ENCODE data around the gene GAB4. TPM values are rescaled to one million over a fixed set of nuclear protein-coding genes. Genes with fewer than 3 reads are reported as not detected.

The GAB4 gene
- total and polyA plus RNA-seq, 2 of the 8 experiments (the other 6 are each of a cell fraction or from before 2014, with no cell fraction given) = 0.03 to 0.17 TPM

DNA sequence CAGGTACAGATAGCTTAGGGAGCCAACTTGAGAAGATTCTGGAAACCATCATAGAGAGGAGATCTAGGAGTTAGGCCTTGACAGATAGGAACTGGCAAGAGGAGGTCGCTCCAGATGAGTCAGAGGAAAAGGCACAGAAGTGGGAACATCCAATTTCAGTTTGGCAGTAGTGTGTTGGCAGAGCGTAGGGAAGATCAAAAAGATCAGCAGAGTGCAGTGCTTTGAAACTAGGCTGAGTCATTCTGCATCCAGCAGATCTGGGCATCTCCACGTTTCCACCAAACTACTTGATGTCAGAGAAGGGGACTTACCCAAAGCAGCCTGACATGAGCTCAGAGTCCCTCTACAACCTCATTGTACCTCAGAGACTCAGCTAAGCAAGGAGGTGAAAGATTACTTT, 58.5 kb downstream of the GAB4 start:
- Histone ChIP-seq H3K4ac (replicated peaks; ENCODE audit: insufficient read length, low read depth, low read length) (no peak overlapping the region), H3K23me2 (ENCODE audit: low read depth, low read length) (no peaks in the 10 kb centered on the region), H2BK120ac (replicated peaks; ENCODE audit: low read depth, low read length) (no peak overlapping the region), H3K23ac (ENCODE audit: insufficient read length) (no peak overlapping the region), H2BK5ac (ENCODE audit: low read depth, low read length) (no peak overlapping the region), H3K18ac (ENCODE audit: extremely low read depth, low read length) (no peak overlapping the region), H3K27ac (ENCODE audit: low read depth, low read length) (no peak overlapping the region), H4K91ac (replicated peaks; ENCODE audit: insufficient read length, low read length) (no peak overlapping the region), H2BK15ac (ENCODE audit: low read length) (no peak overlapping the region), H3K4me2 (ENCODE audit: insufficient read depth in 1 of 2, low read depth in 2 of 2, low read length in 2 of 2) (no peak overlapping the region), H3K79me1 (ENCODE audit: low read depth, low read length) (no peaks in the 10 kb centered on the region), H3K9ac (replicated peaks in 1 of 4; ENCODE audit: extremely low read depth in 1 of 4, low read depth in 3 of 4, low read length in 3 of 4) (no peak overlapping the region), H2BK20ac (ENCODE audit: low read length) (no peak overlapping the region), H2BK12ac (ENCODE audit: low read depth, low read length) (no peak overlapping the region), H3K4me1 (replicated peaks in 1 of 4; ENCODE audit: control insufficient read depth in 3 of 4, insufficient read depth in 4 of 4, low read length in 3 of 4) (no peaks in the 10 kb centered on the region), H3K79me2 (ENCODE audit: control insufficient read depth in 1 of 2, insufficient read depth in 2 of 2, low read length in 2 of 2) (no peaks in the 10 kb centered on the region), H4K5ac (ENCODE audit: insufficient read length, low read depth, low read length) (no peak overlapping the region), H3K36me3 (ENCODE audit: control insufficient read depth in 2 of 4, insufficient read depth in 4 of 4, low read length in 3 of 4) (no peaks in the 10 kb centered on the region), H4K20me1 (replicated peaks in 1 of 2; ENCODE audit: control insufficient read depth in 1 of 2, insufficient read depth in 2 of 2, low read length in 2 of 2) (no peaks in the 10 kb centered on the region), H3K14ac (ENCODE audit: insufficient read length) (no peak overlapping the region), H3K9me3 (ENCODE audit: insufficient read depth in 2 of 2, low read depth in 1 of 2, low read length in 1 of 2) (peaks cover 16 to 40% of the 10 kb centered on the region in 2 experiments; a peak in 3 of 4 replicates), H3K27me3 (replicated peaks in 1 of 4; ENCODE audit: control insufficient read depth in 3 of 4, extremely low read depth in 1 of 4, insufficient read depth in 3 of 4, low read length in 3 of 4) (0 out of 7 replicates have a peak, but pooled peaks cover 0 to 3% (median 0%) of the 10 kb centered on the region in 4 experiments), H4K8ac (ENCODE audit: extremely low read depth, insufficient read depth, low read length) (no peak overlapping the region), H3K56ac (replicated peaks; ENCODE audit: insufficient read length, low read depth, low read length) (no peak overlapping the region), H2AFZ (ENCODE audit: low read length) (no peak overlapping the region), H3K4me3 (ENCODE audit: extremely low read depth in 1 of 4, insufficient read depth in 2 of 4, low read depth in 3 of 4, low read length in 4 of 4) (no peak overlapping the region), H2AK5ac (ENCODE audit: low read depth, low read length) (no peak overlapping the region)
- no peak for DNase-seq (ENCODE audit: low read depth in 1 of 2, low spot score in 2 of 2)
- TF ChIP-seq JUND (IDR thresholded peaks at IDR 0.05; ENCODE audit: low read length) (no peak), YY1 (IDR thresholded peaks at IDR 0.05; ENCODE audit: low read depth, low read length) (no peak), RXRA (IDR thresholded peaks at IDR 0.05; ENCODE audit: insufficient read depth, low read depth, low read length) (no peak), SP4 (IDR thresholded peaks at IDR 0.05; ENCODE audit: low read length) (no peak), RNF2 (IDR thresholded peaks at IDR 0.05; ENCODE audit: borderline replicate concordance, low read depth, low read length, missing control alignments, poor library complexity, severe bottlenecking) (no peak), KDM5A (IDR thresholded peaks at IDR 0.05; ENCODE audit: low read length) (no peak), MAFK (IDR thresholded peaks at IDR 0.05; ENCODE audit: low read depth, low read length) (no peak), PHF8 (conservative IDR thresholded peaks at IDR 0.05; ENCODE audit: low read depth, low read length) (no peak), CREB1 (IDR thresholded peaks at IDR 0.05) (no peak)
- TF ChIP-seq, protein P1, sequence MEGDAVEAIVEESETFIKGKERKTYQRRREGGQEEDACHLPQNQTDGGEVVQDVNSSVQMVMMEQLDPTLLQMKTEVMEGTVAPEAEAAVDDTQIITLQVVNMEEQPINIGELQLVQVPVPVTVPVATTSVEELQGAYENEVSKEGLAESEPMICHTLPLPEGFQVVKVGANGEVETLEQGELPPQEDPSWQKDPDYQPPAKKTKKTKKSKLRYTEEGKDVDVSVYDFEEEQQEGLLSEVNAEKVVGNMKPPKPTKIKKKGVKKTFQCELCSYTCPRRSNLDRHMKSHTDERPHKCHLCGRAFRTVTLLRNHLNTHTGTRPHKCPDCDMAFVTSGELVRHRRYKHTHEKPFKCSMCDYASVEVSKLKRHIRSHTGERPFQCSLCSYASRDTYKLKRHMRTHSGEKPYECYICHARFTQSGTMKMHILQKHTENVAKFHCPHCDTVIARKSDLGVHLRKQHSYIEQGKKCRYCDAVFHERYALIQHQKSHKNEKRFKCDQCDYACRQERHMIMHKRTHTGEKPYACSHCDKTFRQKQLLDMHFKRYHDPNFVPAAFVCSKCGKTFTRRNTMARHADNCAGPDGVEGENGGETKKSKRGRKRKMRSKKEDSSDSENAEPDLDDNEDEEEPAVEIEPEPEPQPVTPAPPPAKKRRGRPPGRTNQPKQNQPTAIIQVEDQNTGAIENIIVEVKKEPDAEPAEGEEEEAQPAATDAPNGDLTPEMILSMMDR (IDR thresholded peaks at IDR 0.05; ENCODE audit: control extremely low read depth in 1 of 3, insufficient read depth in 1 of 3, low read depth in 1 of 3, low read length in 3 of 3) = no peak
- ChIA-PET CTCF (ENCODE audit: partially characterized antibody) (interaction anchor here (1.3 kb wide), 1 partner anchor 23 kb away, joined by 3 read pairs; no protein-coding TSS in a partner anchor), POLR2A (ENCODE audit: partially characterized antibody) (no interaction called here)
- WGBS, 2 experiments (ENCODE audit: extremely low coverage in 1 of 2, insufficient coverage in 1 of 2, insufficient read length in 1 of 2, insufficient replicate concordance in 2 of 2, low coverage in 1 of 2, low lambda C conversion rate in 2 of 2, missing lambda C conversion rate in 1 of 2) = 33% methylated on average over 3 of the region's 3 CpGs; no CpG with 5 or more reads in 1 of the 2 experiments
- FAIRE-seq = no peak

All from H1 (cell line).